ENCODE results near the gene FBXO17. TPM values are rescaled to one million over a fixed set of nuclear protein-coding genes. Genes with fewer than 3 reads are reported as not detected.

The FBXO17 gene
- total RNA-seq, 1 donor from 2014 or later = 24.1 TPM

- DNase-seq (ENCODE audit: low spot score, unreplicated experiment) = no peak
- peaks cover 4% of the 10 kb centered on the region for H3K4me1 Mint-ChIP-seq (ENCODE audit: low read depth)
- H3K36me3 Mint-ChIP-seq (ENCODE audit: insufficient read depth) = peaks cover 1% of the 10 kb centered on the region
- H3K27me3 Mint-ChIP-seq = no peaks in the 10 kb centered on the region
- TF ChIP-seq, protein P1, sequence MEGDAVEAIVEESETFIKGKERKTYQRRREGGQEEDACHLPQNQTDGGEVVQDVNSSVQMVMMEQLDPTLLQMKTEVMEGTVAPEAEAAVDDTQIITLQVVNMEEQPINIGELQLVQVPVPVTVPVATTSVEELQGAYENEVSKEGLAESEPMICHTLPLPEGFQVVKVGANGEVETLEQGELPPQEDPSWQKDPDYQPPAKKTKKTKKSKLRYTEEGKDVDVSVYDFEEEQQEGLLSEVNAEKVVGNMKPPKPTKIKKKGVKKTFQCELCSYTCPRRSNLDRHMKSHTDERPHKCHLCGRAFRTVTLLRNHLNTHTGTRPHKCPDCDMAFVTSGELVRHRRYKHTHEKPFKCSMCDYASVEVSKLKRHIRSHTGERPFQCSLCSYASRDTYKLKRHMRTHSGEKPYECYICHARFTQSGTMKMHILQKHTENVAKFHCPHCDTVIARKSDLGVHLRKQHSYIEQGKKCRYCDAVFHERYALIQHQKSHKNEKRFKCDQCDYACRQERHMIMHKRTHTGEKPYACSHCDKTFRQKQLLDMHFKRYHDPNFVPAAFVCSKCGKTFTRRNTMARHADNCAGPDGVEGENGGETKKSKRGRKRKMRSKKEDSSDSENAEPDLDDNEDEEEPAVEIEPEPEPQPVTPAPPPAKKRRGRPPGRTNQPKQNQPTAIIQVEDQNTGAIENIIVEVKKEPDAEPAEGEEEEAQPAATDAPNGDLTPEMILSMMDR (IDR thresholded peaks at IDR 0.05; ENCODE audit: unreplicated experiment) = no peak
- H3K9me3 Mint-ChIP-seq (ENCODE audit: low read depth) = no peaks in the 10 kb centered on the region
- no peak overlapping the region for H3K27ac Mint-ChIP-seq
- H3K4me3 Mint-ChIP-seq (ENCODE audit: low read depth) = no peak overlapping the region
These were observed 38.5 kb upstream of the FBXO17 start for GRCh38 chr19:39014037-39014436.

DNA sequence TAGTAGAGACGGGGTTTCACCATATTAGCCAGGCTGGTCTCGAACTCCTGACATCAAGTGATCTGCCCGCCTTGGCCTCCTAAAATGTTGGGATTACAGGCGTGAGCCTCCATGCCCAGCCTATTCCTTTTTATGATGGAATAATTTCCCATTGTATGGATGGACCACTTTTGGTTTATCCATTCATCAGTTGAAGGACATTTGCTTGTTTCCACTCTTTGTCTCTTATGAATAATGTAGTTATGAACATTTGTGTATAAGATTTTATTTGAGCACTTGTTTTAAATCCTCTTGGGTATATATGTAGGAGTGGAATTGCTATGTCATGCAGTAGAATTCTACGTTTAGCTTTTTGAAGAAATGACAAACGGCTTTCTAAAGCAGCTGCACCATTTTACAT, 33.5 kb upstream of the FBXO17 start:
- TF ChIP-seq, protein P1 (IDR thresholded peaks at IDR 0.05; ENCODE audit: unreplicated experiment) = no peak
- no peak for DNase-seq (ENCODE audit: low spot score, unreplicated experiment)
- Mint-ChIP-seq H3K27ac (no peak overlapping the region), H3K4me1 (ENCODE audit: low read depth) (no peaks in the 10 kb centered on the region), H3K36me3 (ENCODE audit: insufficient read depth) (no peaks in the 10 kb centered on the region), H3K9me3 (ENCODE audit: low read depth) (no peaks in the 10 kb centered on the region), H3K4me3 (ENCODE audit: low read depth) (no peak overlapping the region), H3K27me3 (no peaks in the 10 kb centered on the region)

DNA sequence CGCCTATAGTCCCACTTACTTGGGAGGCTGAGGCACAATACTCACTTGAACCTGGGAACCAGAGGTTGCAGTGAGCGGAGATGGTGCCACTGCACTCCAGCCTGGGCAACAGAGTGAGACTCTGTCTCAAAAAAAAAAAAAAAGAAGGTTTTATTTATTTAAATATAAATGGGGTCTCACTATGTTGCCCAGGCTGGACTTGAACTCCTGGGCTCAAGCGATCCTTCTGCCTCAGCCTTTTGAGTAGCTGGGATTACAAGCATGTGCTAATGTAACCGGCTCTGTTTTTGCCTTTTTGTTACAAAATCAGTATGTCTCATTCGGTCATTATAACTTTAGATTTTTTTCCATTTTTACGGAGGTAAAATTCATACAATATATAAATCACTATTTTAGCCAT, 32.6 kb upstream of the FBXO17 start:
- no peaks in the 10 kb centered on the region for H3K27me3 Mint-ChIP-seq
- no peaks in the 10 kb centered on the region for H3K4me1 Mint-ChIP-seq (ENCODE audit: low read depth)
- no peaks in the 10 kb centered on the region for H3K9me3 Mint-ChIP-seq (ENCODE audit: low read depth)
- no peaks in the 10 kb centered on the region for H3K36me3 Mint-ChIP-seq (ENCODE audit: insufficient read depth)
- H3K4me3 Mint-ChIP-seq (ENCODE audit: low read depth) = no peak overlapping the region
- TF ChIP-seq, protein P1 (IDR thresholded peaks at IDR 0.05; ENCODE audit: unreplicated experiment) = no peak
- H3K27ac Mint-ChIP-seq = no peak overlapping the region
- DNase-seq (ENCODE audit: low spot score, unreplicated experiment) = no peak

DNA sequence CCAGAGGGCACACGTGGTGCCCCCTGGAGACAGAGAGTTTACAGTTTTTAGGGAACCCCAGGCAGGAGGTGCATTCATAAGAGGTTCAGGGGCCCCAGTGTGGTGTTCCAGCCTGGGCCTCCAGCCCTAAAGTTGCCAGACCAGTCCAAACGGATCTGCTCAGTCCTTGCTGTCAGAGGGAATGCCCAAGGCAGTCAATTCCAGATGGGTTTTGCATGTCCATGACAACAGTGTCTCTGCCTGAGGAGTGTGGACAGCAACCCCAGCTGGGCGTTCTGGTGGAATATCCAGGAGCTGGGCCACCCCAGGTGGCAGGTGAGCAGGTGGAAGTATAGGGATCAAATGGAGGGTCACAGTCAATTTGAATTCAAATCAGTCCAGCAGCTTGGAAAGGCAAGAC, 31.6 kb upstream of the FBXO17 start:
- Mint-ChIP-seq H3K27ac (no peak overlapping the region), H3K36me3 (ENCODE audit: insufficient read depth) (no peaks in the 10 kb centered on the region), H3K4me3 (ENCODE audit: low read depth) (no peak overlapping the region), H3K4me1 (ENCODE audit: low read depth) (no peaks in the 10 kb centered on the region), H3K27me3 (no peaks in the 10 kb centered on the region), H3K9me3 (ENCODE audit: low read depth) (no peaks in the 10 kb centered on the region)
- no peak for DNase-seq (ENCODE audit: low spot score, unreplicated experiment)
- TF ChIP-seq, protein P1 (IDR thresholded peaks at IDR 0.05; ENCODE audit: unreplicated experiment) = no peak

DNA sequence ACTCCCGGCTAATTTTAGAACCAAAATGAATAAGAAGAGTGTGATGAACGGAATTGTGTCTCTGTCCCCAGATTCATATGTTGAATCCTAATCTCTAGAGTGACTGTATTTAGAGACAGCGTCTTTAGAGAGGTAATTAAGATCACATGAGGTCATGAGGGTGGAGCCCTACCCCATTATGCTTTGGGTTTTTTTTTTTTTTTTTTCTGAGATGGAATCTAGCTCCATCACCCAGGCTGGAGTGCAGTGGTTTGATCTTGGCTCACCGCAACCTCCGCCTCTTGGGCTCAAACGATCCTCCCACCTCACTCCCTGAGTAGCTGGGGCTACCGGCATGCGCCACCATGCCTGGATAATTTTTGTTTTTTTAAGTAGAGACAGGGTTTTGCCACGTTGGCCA, 28.9 kb upstream of the FBXO17 start:
- H3K27ac Mint-ChIP-seq = peak overlapping the region; percentile 62
- no peaks in the 10 kb centered on the region for H3K4me1 Mint-ChIP-seq (ENCODE audit: low read depth)
- no peaks in the 10 kb centered on the region for H3K9me3 Mint-ChIP-seq (ENCODE audit: low read depth)
- no peaks in the 10 kb centered on the region for H3K36me3 Mint-ChIP-seq (ENCODE audit: insufficient read depth)
- no peaks in the 10 kb centered on the region for H3K27me3 Mint-ChIP-seq
- H3K4me3 Mint-ChIP-seq (ENCODE audit: low read depth) = no peak overlapping the region
- TF ChIP-seq, protein P1 (IDR thresholded peaks at IDR 0.05; ENCODE audit: unreplicated experiment) = no peak
- no peak for DNase-seq (ENCODE audit: low spot score, unreplicated experiment)
